CD14-positive monocyte (primary cell): ENCODE results near the gene SYTL3. TPM values are rescaled to one million over a fixed set of nuclear protein-coding genes. Genes with fewer than 3 reads are reported as not detected.

Experiments used
- DNase-seq, 3 donors: peaks; one replicate each; pipeline ENCODE4 v3.0.0-alpha.2; 2011 to 2022
- H2AFZ ChIP-seq: 2 replicates; pipeline ENCODE4 v1.6.0; 2012; ENCODE audit warnings: mild to moderate bottlenecking, low read depth, low read length, inconsistent platforms; ENCODE audit not compliant: insufficient read depth, poor library complexity, severe bottlenecking
- H3K27ac ChIP-seq, 2 donors: 1 replicate in 1 of 2; 2 replicates in 1 of 2; pipeline ENCODE4 v1.5.1; 2012 to 2013; ENCODE audit warnings: low read length in 2 of 2, control low read depth in 1 of 2, inconsistent platforms in 1 of 2, low read depth in 1 of 2, mild to moderate bottlenecking in 1 of 2
- H3K27me3 ChIP-seq, 2 donors: one replicate each; pipeline versions ENCODE4 v1.6.0 to v1.6.1; 2011 to 2013; ENCODE audit warnings: low read length in 2 of 2; ENCODE audit not compliant: control insufficient read depth in 2 of 2, insufficient read depth in 2 of 2
- H3K36me3 ChIP-seq, 2 donors: replicated peaks in 1 of 2; 1 replicate in 1 of 2; 2 replicates in 1 of 2; pipeline versions ENCODE4 v1.5.1 to v1.6.1; 2012 to 2013; ENCODE audit warnings: low read length in 2 of 2, control low read depth in 1 of 2, inconsistent platforms in 1 of 2, mild to moderate bottlenecking in 1 of 2; ENCODE audit not compliant: insufficient read depth in 2 of 2, control insufficient read depth in 1 of 2
- H3K4me1 ChIP-seq, 2 donors: 1 replicate in 1 of 2; 2 replicates in 1 of 2; pipeline versions ENCODE4 v1.5.1 to v1.6.1; 2012 to 2013; ENCODE audit warnings: low read length in 2 of 2, control low read depth in 1 of 2, inconsistent platforms in 1 of 2, mild to moderate bottlenecking in 1 of 2, moderate library complexity in 1 of 2; ENCODE audit not compliant: insufficient read depth in 2 of 2, control insufficient read depth in 1 of 2
- H3K4me2 ChIP-seq: replicated peaks from 2 replicates; pipeline ENCODE3; 2012; ENCODE audit warnings: low read length, moderate library complexity, mild to moderate bottlenecking; ENCODE audit not compliant: poor library complexity, severe bottlenecking; ENCODE audit errors: extremely low read depth
- H3K4me3 ChIP-seq, 3 experiments: fragments of 200-600 bp in 1 of 3; sonication (generic) in 1 of 3; replicated peaks in 1 of 3; 1 replicate in 2 of 3; 2 replicates in 1 of 3; pipeline ENCODE4 v1.5.1; 2011 to 2013; ENCODE audit warnings: low read length in 3 of 3, mild to moderate bottlenecking in 3 of 3, control low read depth in 2 of 3, low read depth in 2 of 3, inconsistent platforms in 1 of 3, moderate library complexity in 1 of 3
- H3K79me2 ChIP-seq: 2 replicates; pipeline ENCODE4 v1.6.0; 2012; ENCODE audit warnings: mild to moderate bottlenecking, control low read depth, inconsistent platforms, low read length, moderate library complexity; ENCODE audit not compliant: insufficient read depth
- H3K9ac ChIP-seq: 2 replicates; pipeline ENCODE4 v1.6.0; 2017; ENCODE audit warnings: low read length, mild to moderate bottlenecking; ENCODE audit not compliant: insufficient read depth, poor library complexity, severe bottlenecking
- H3K9me3 ChIP-seq, 2 donors: replicated peaks in 1 of 2; 1 replicate in 1 of 2; 2 replicates in 1 of 2; pipeline versions ENCODE4 v1.5.1 to v1.6.1; 2012 to 2013; ENCODE audit warnings: low read length in 2 of 2, control low read depth in 1 of 2; ENCODE audit not compliant: control insufficient read depth in 1 of 2, insufficient read depth in 1 of 2
- H4K20me1 ChIP-seq: 2 replicates; pipeline ENCODE4 v1.6.0; 2012; ENCODE audit warnings: mild to moderate bottlenecking, low read length, control low read depth, moderate library complexity; ENCODE audit not compliant: insufficient read depth
- H3K27ac Mint-ChIP-seq, 7 donors: one replicate each; pipeline ENCODE4 v1.8.0; 2020; ENCODE audit warnings: mild to moderate bottlenecking in 7 of 7, mixed read lengths in 7 of 7, moderate library complexity in 6 of 7, inconsistent platforms in 2 of 7
- H3K27me3 Mint-ChIP-seq, 3 donors: one replicate each; pipeline ENCODE4 v1.8.0; 2021 to 2022; ENCODE audit warnings: low read depth in 3 of 3, mild to moderate bottlenecking in 3 of 3, mixed read lengths in 3 of 3, moderate library complexity in 3 of 3, inconsistent platforms in 1 of 3
- H3K36me3 Mint-ChIP-seq, 2 donors: one replicate each; pipeline ENCODE4 v1.8.0; 2020; ENCODE audit warnings: mixed read lengths in 2 of 2, inconsistent platforms in 1 of 2, mild to moderate bottlenecking in 1 of 2
- H3K4me1 Mint-ChIP-seq: one replicate; pipeline ENCODE4 v1.8.0; 2020; ENCODE audit warnings: mild to moderate bottlenecking, mixed read lengths
- H3K4me3 Mint-ChIP-seq, 2 donors: one replicate each; pipeline ENCODE4 v1.8.0; 2020; ENCODE audit warnings: mild to moderate bottlenecking in 2 of 2, mixed read lengths in 2 of 2, moderate library complexity in 1 of 2
- H3K9me3 Mint-ChIP-seq, 7 donors: one replicate each; pipeline ENCODE4 v1.8.0; 2020 to 2022; ENCODE audit warnings: mixed read lengths in 7 of 7, mild to moderate bottlenecking in 6 of 7, moderate library complexity in 6 of 7, inconsistent platforms in 2 of 7
- CTCF ChIP-seq: fragments of 200-600 bp; IDR thresholded peaks from one replicate; pipeline ENCODE4 v1.8.0; 2022; ENCODE audit warnings: antibody characterized with exemption, mild to moderate bottlenecking
- WGBS: methylation state at CpG from one replicate; pipeline ENCODE4 v1.1.5; 2013; ENCODE audit warnings: missing lambda C conversion rate; ENCODE audit not compliant: insufficient coverage; 5-methylcytosine and 5-hydroxymethylcytosine counted together
- intact Hi-C, 2 donors: fragments of 100-400 bp; cut with micrococcal nuclease; formaldehyde crosslinking; loops; one replicate each; pipeline versions ENCODE4 v1.15.0 to v1.15.1; 2023
- polyA plus RNA-seq, 3 donors: library from polyadenylated mRNA; depleted of rRNA in 1 of 3; unstranded in 2 of 3; stranded (reverse) in 1 of 3; fragments of 300-500 nt in 2 of 3; fragments of >200 nt in 1 of 3; fragmentation: Illumina TruSeq in 2 of 3; gene quantifications; 1 replicate in 2 of 3; 2 replicates in 1 of 3; pipeline ENCODE4 v1.2.3, GENCODE V29; 2012 to 2021

SYTL3 gene
- polyA plus RNA-seq, 3 donors: 14.6 to 18.7 (median 14.8) TPM

- intact Hi-C loops: no loop called here
- Histone ChIP-seq H3K4me2 (no peak overlapping the region), H3K4me3 (no peak overlapping the region), H2AFZ (no peak overlapping the region), H3K27me3 (no peaks in the 10 kb centered on the region), H3K9me3 (peaks cover 6 to 8% of the 10 kb centered on the region in 2 donors), H3K9ac (no peak overlapping the region), H3K79me2 (no peaks in the 10 kb centered on the region), H3K4me1 (peaks cover 2 to 5% of the 10 kb centered on the region in 2 donors), H3K36me3 (peaks cover 16 to 32% of the 10 kb centered on the region in 2 donors), H4K20me1 (peaks cover 14% of the 10 kb centered on the region), H3K27ac (no peak overlapping the region)
- no peak for TF ChIP-seq CTCF
- no peak for DNase-seq
- Mint-ChIP-seq H3K4me1 (peaks cover 4% of the 10 kb centered on the region), H3K36me3 (peaks cover 51 to 75% of the 10 kb centered on the region in 2 donors), H3K27me3 (peaks cover 0 to 1% (median 1%) of the 10 kb centered on the region in 3 donors), H3K27ac (no peak overlapping the region), H3K9me3 (peaks cover 6 to 18% (median 9%) of the 10 kb centered on the region in 7 donors), H3K4me3 (no peak overlapping the region)
- WGBS: 99% methylated on average over 5 of the region's 6 CpGs
Observed at GRCh38 chr6:158743033-158743651, 93.3 kb downstream of the SYTL3 start.

- peaks cover under 1 to 2% of the 10 kb centered on the region in 2 donors for H3K9me3 ChIP-seq
- H3K27me3 ChIP-seq: no peaks in the 10 kb centered on the region
- DNase-seq: no peak
- H3K27ac ChIP-seq: no peak overlapping the region
- intact Hi-C loops: loop anchor here in 1 of 2 donors (5.0 kb wide), 1 partner anchor 38 kb away; no protein-coding TSS in a partner anchor
- Mint-ChIP-seq H3K27ac (peak overlapping the region in 1 of 7 donors; percentile 1), H3K4me3 (no peak overlapping the region), H3K36me3 (peaks cover 46 to 72% of the 10 kb centered on the region in 2 donors), H3K4me1 (no peaks in the 10 kb centered on the region), H3K27me3 (peaks cover 1 to 4% (median 3%) of the 10 kb centered on the region in 3 donors), H3K9me3 (peaks cover 0 to 8% (median under 1%) of the 10 kb centered on the region in 7 donors)
- H3K9ac ChIP-seq: no peak overlapping the region
- 96% methylated on average over 5 of the region's 5 CpGs for WGBS
- H4K20me1 ChIP-seq: peaks cover 6% of the 10 kb centered on the region
- no peak overlapping the region for H3K4me2 ChIP-seq
- no peak overlapping the region for H2AFZ ChIP-seq
- no peak overlapping the region for H3K4me3 ChIP-seq
- peaks cover 16 to 26% of the 10 kb centered on the region in 2 donors for H3K36me3 ChIP-seq
- TF ChIP-seq CTCF: no peak
- no peaks in the 10 kb centered on the region for H3K4me1 ChIP-seq
- H3K79me2 ChIP-seq: no peaks in the 10 kb centered on the region
Observed at GRCh38 chr6:158744986-158745430, 95.2 kb downstream of the SYTL3 start.
